ENCODE measurements around the gene MTARC2. TPM values are rescaled to one million over a fixed set of nuclear protein-coding genes. Genes with fewer than 3 reads are reported as not detected.

The MTARC2 gene
- polyA plus RNA-seq, 1 donor (not counting 4 experiments of a cell fraction or from before 2014, with no cell fraction given), result 0.75 TPM

- H3K27me3 ChIP-seq (ENCODE audit: control insufficient read depth, extremely low read depth, insufficient read depth, low read length), result no peaks in the 10 kb centered on the region
- H3K4me1 ChIP-seq (ENCODE audit: control insufficient read depth, extremely low read depth, insufficient read depth, low read length), result no peaks in the 10 kb centered on the region
- dilution Hi-C loops (cut with MboI; ENCODE audit: extremely low pct_ligation_motif_present, low sequenced_read_pairs), result no loop called here
- no peak overlapping the region for H3K4me3 ChIP-seq (ENCODE audit: control insufficient read depth in 2 of 3, extremely low read depth in 1 of 3, insufficient read depth in 2 of 3, low read depth in 1 of 3, low read length in 3 of 3)
- no peaks in the 10 kb centered on the region for H4K20me1 ChIP-seq (ENCODE audit: control insufficient read depth, extremely low read depth, insufficient read depth, low read length)
- no peaks in the 10 kb centered on the region for H3K79me2 ChIP-seq (ENCODE audit: control insufficient read depth, insufficient read depth, low read length)
- no peaks in the 10 kb centered on the region for H3K9me1 ChIP-seq (ENCODE audit: control insufficient read depth, extremely low read depth, insufficient read depth, low read length)
- H3K27ac ChIP-seq (ENCODE audit: control insufficient read depth, insufficient read depth, low read length), result no peak overlapping the region
- H3K9me3 ChIP-seq (ENCODE audit: control insufficient read depth, low read depth, low read length), result no peaks in the 10 kb centered on the region
- DNase-seq (ENCODE audit: low read depth, low spot score) (no peak), FAIRE-seq (no peak)
- H2AFZ ChIP-seq (ENCODE audit: control insufficient read depth, low read length), result no peak overlapping the region
- TF ChIP-seq EZH2 (IDR thresholded peaks at IDR 0.05; ENCODE audit: low read length) (no peak), CTCF (optimal IDR thresholded peaks at IDR 0.05 in 1 of 3, IDR thresholded peaks at IDR 0.05 in 1 of 3, conservative IDR thresholded peaks at IDR 0.05 in 1 of 3; ENCODE audit: extremely low read depth in 1 of 3, insufficient read depth in 2 of 3, low read length in 3 of 3) (no peak)
- H3K4me2 ChIP-seq (ENCODE audit: control insufficient read depth, extremely low read depth, insufficient read depth, low read depth, low read length), result no peak overlapping the region
- no peak overlapping the region for H3K9ac ChIP-seq (ENCODE audit: control insufficient read depth, extremely low read depth, insufficient read depth, low read length)
- no peaks in the 10 kb centered on the region for H3K36me3 ChIP-seq (ENCODE audit: control insufficient read depth in 2 of 2, extremely low read depth in 1 of 2, insufficient read depth in 2 of 2, low read length in 2 of 2)
These were observed 39.9 kb upstream of the MTARC2 start for GRCh38 chr1:220708244-220708643.

- Histone ChIP-seq H2AFZ (ENCODE audit: control insufficient read depth, low read length) (no peak overlapping the region), H4K20me1 (ENCODE audit: control insufficient read depth, extremely low read depth, insufficient read depth, low read length) (no peaks in the 10 kb centered on the region), H3K27me3 (ENCODE audit: control insufficient read depth, extremely low read depth, insufficient read depth, low read length) (no peaks in the 10 kb centered on the region), H3K36me3 (ENCODE audit: control insufficient read depth in 2 of 2, extremely low read depth in 1 of 2, insufficient read depth in 2 of 2, low read length in 2 of 2) (no peaks in the 10 kb centered on the region), H3K4me3 (ENCODE audit: control insufficient read depth in 2 of 3, extremely low read depth in 1 of 3, insufficient read depth in 2 of 3, low read depth in 1 of 3, low read length in 3 of 3) (no peak overlapping the region), H3K27ac (ENCODE audit: control insufficient read depth, insufficient read depth, low read length) (no peak overlapping the region), H3K9me3 (ENCODE audit: control insufficient read depth, low read depth, low read length) (no peaks in the 10 kb centered on the region), H3K79me2 (ENCODE audit: control insufficient read depth, insufficient read depth, low read length) (no peaks in the 10 kb centered on the region), H3K9me1 (ENCODE audit: control insufficient read depth, extremely low read depth, insufficient read depth, low read length) (no peaks in the 10 kb centered on the region), H3K4me2 (ENCODE audit: control insufficient read depth, extremely low read depth, insufficient read depth, low read depth, low read length) (no peak overlapping the region), H3K4me1 (ENCODE audit: control insufficient read depth, extremely low read depth, insufficient read depth, low read length) (no peaks in the 10 kb centered on the region), H3K9ac (ENCODE audit: control insufficient read depth, extremely low read depth, insufficient read depth, low read length) (no peak overlapping the region)
- FAIRE-seq (no peak), DNase-seq (ENCODE audit: low read depth, low spot score) (no peak)
- dilution Hi-C loops (cut with MboI; ENCODE audit: extremely low pct_ligation_motif_present, low sequenced_read_pairs), result no loop called here
- TF ChIP-seq EZH2 (IDR thresholded peaks at IDR 0.05; ENCODE audit: low read length) (no peak), CTCF (optimal IDR thresholded peaks at IDR 0.05 in 1 of 3, IDR thresholded peaks at IDR 0.05 in 1 of 3, conservative IDR thresholded peaks at IDR 0.05 in 1 of 3; ENCODE audit: extremely low read depth in 1 of 3, insufficient read depth in 2 of 3, low read length in 3 of 3) (no peak)
These were observed 39.0 kb upstream of the MTARC2 start for GRCh38 chr1:220708936-220709801.

Measured in keratinocyte (primary cell).